ENCODE results near the gene TEX11.
"Not testable (repeated sequence)": the region's sequence is repeated elsewhere in the genome, so short reads cannot be mapped to it uniquely, and the experiment has no call there.

TEX11 gene

GRCh38 chrX:70711336-70711735 lies 197.2 kb downstream of the TEX11 start:
- H3K4me3 ChIP-seq; H3K9me3 ChIP-seq; DNase-seq (ENCODE audit: low spot score in 2 of 2); H3K4me1 ChIP-seq; in situ Hi-C loops (cut with MboI; ENCODE audit: low sequenced_read_pairs); H3K36me3 ChIP-seq (replicated peaks); H3K27me3 ChIP-seq (ENCODE audit: low read depth): not testable (repeated sequence)

- in situ Hi-C loops (cut with MboI; ENCODE audit: low sequenced_read_pairs), result no loop called here
- no peak for DNase-seq (ENCODE audit: low spot score in 2 of 2)
- H3K36me3 ChIP-seq (replicated peaks), result no peaks in the 10 kb centered on the region
Measured at GRCh38 chrX:70694339-70695122, 214.0 kb downstream of the TEX11 start.

GRCh38 chrX:70679455-70679854 lies 229.1 kb downstream of the TEX11 start:
- DNase-seq (ENCODE audit: low spot score in 2 of 2); H3K36me3 ChIP-seq (replicated peaks); H3K4me1 ChIP-seq; H3K27me3 ChIP-seq (ENCODE audit: low read depth); in situ Hi-C loops (cut with MboI; ENCODE audit: low sequenced_read_pairs); H3K4me3 ChIP-seq; H3K9me3 ChIP-seq: not testable (repeated sequence)

More at GRCh38 chrX:70694339-70695122, 214.0 kb downstream of the TEX11 start:
- peaks cover 3% of the 10 kb centered on the region; the same call in 1 of the 2 replicates for H3K27me3 ChIP-seq (ENCODE audit: low read depth)
- H3K9me3 ChIP-seq, result no peaks in the 10 kb centered on the region
- no peaks in the 10 kb centered on the region for H3K4me1 ChIP-seq
- H3K4me3 ChIP-seq, result no peak overlapping the region

GRCh38 chrX:70675284-70675683 lies 233.2 kb downstream of the TEX11 start:
- no peak for DNase-seq (ENCODE audit: low spot score in 2 of 2)
- no peaks in the 10 kb centered on the region for H3K4me1 ChIP-seq
- no peaks in the 10 kb centered on the region for H3K27me3 ChIP-seq (ENCODE audit: low read depth)

GRCh38 chrX:70672326-70672725 lies 236.2 kb downstream of the TEX11 start:
- H3K9me3 ChIP-seq, result no peaks in the 10 kb centered on the region
- no peak for DNase-seq (ENCODE audit: low spot score in 2 of 2)
- H3K27me3 ChIP-seq (ENCODE audit: low read depth), result peaks cover 2% of the 10 kb centered on the region; the same call in 1 of the 2 replicates
- no peaks in the 10 kb centered on the region for H3K36me3 ChIP-seq (replicated peaks)
- H3K4me3 ChIP-seq, result no peak overlapping the region
- in situ Hi-C loops (cut with MboI; ENCODE audit: low sequenced_read_pairs), result no loop called here
- no peaks in the 10 kb centered on the region for H3K4me1 ChIP-seq

More at GRCh38 chrX:70675284-70675683, 233.2 kb downstream of the TEX11 start:
- H3K9me3 ChIP-seq, result no peaks in the 10 kb centered on the region
- in situ Hi-C loops (cut with MboI; ENCODE audit: low sequenced_read_pairs), result no loop called here
- no peaks in the 10 kb centered on the region for H3K36me3 ChIP-seq (replicated peaks)
- H3K4me3 ChIP-seq, result no peak overlapping the region

- in situ Hi-C loops (cut with MboI; ENCODE audit: low sequenced_read_pairs), result loop anchor here (10.0 kb wide), 1 partner anchor 214 kb away; no protein-coding TSS in a partner anchor
- Histone ChIP-seq H3K36me3 (replicated peaks) (no peaks in the 10 kb centered on the region), H3K4me3 (no peak overlapping the region), H3K27me3 (ENCODE audit: low read depth) (peaks cover 6% of the 10 kb centered on the region), H3K9me3 (no peaks in the 10 kb centered on the region), H3K4me1 (no peaks in the 10 kb centered on the region)
- no peak for DNase-seq (ENCODE audit: low spot score in 2 of 2)
Measured at GRCh38 chrX:70669120-70669519, 239.4 kb downstream of the TEX11 start.

- peak; percentile 13 to 14 for DNase-seq (ENCODE audit: low spot score in 2 of 2)
- Histone ChIP-seq H3K4me3 (no peak overlapping the region), H3K36me3 (replicated peaks) (no peaks in the 10 kb centered on the region), H3K27me3 (ENCODE audit: low read depth) (peaks cover 23% of the 10 kb centered on the region), H3K4me1 (no peaks in the 10 kb centered on the region), H3K9me3 (no peaks in the 10 kb centered on the region)
- in situ Hi-C loops (cut with MboI; ENCODE audit: low sequenced_read_pairs), result loop anchor here (10.0 kb wide), 1 partner anchor 210 kb away; no protein-coding TSS in a partner anchor
Measured at GRCh38 chrX:70664726-70665125, 243.8 kb downstream of the TEX11 start.

GRCh38 chrX:70661124-70661523 lies 247.4 kb downstream of the TEX11 start:
- in situ Hi-C loops (cut with MboI; ENCODE audit: low sequenced_read_pairs), result loop anchor here (10.0 kb wide), 1 partner anchor 206 kb away; no protein-coding TSS in a partner anchor
- H3K4me3 ChIP-seq; H3K4me1 ChIP-seq; H3K36me3 ChIP-seq (replicated peaks); H3K9me3 ChIP-seq: not testable (repeated sequence)
- peak in 1 of 2 experiments; percentile 40 for DNase-seq (ENCODE audit: low spot score in 2 of 2)
- peaks cover 21% of the 10 kb centered on the region for H3K27me3 ChIP-seq (ENCODE audit: low read depth)

GRCh38 chrX:70657546-70657945 lies 251.0 kb downstream of the TEX11 start:
- in situ Hi-C loops (cut with MboI; ENCODE audit: low sequenced_read_pairs); H3K9me3 ChIP-seq; H3K4me1 ChIP-seq; H3K36me3 ChIP-seq (replicated peaks); H3K4me3 ChIP-seq; DNase-seq (ENCODE audit: low spot score in 2 of 2): not testable (repeated sequence)
- peaks cover 14% of the 10 kb centered on the region for H3K27me3 ChIP-seq (ENCODE audit: low read depth)

GRCh38 chrX:70656304-70656703 lies 252.2 kb downstream of the TEX11 start:
- DNase-seq (ENCODE audit: low spot score in 2 of 2), result no peak
- Histone ChIP-seq H3K27me3 (ENCODE audit: low read depth) (peaks cover 17% of the 10 kb centered on the region), H3K9me3 (no peaks in the 10 kb centered on the region), H3K36me3 (replicated peaks) (no peaks in the 10 kb centered on the region), H3K4me3 (no peak overlapping the region), H3K4me1 (no peaks in the 10 kb centered on the region)
- in situ Hi-C loops (cut with MboI; ENCODE audit: low sequenced_read_pairs), result no loop called here

GRCh38 chrX:70647910-70648309 lies 260.6 kb downstream of the TEX11 start:
- H3K9me3 ChIP-seq; H3K27me3 ChIP-seq (ENCODE audit: low read depth); H3K4me1 ChIP-seq; in situ Hi-C loops (cut with MboI; ENCODE audit: low sequenced_read_pairs); H3K36me3 ChIP-seq (replicated peaks); DNase-seq (ENCODE audit: low spot score in 2 of 2); H3K4me3 ChIP-seq: not testable (repeated sequence)

- Histone ChIP-seq H3K4me1 (no peaks in the 10 kb centered on the region), H3K9me3 (no peaks in the 10 kb centered on the region), H3K27me3 (ENCODE audit: low read depth) (no peaks in the 10 kb centered on the region), H3K36me3 (replicated peaks) (no peaks in the 10 kb centered on the region), H3K4me3 (no peak overlapping the region)
- in situ Hi-C loops (cut with MboI; ENCODE audit: low sequenced_read_pairs), result no loop called here
- DNase-seq (ENCODE audit: low spot score in 2 of 2), result no peak
Measured at GRCh38 chrX:70636218-70636617, 272.3 kb downstream of the TEX11 start.

- H3K27me3 ChIP-seq (ENCODE audit: low read depth), result no peaks in the 10 kb centered on the region
- no peaks in the 10 kb centered on the region for H3K4me1 ChIP-seq
- H3K9me3 ChIP-seq, result no peaks in the 10 kb centered on the region
- H3K4me3 ChIP-seq, result no peak overlapping the region
- in situ Hi-C loops (cut with MboI; ENCODE audit: low sequenced_read_pairs), result no loop called here
- no peak for DNase-seq (ENCODE audit: low spot score in 2 of 2)
- no peaks in the 10 kb centered on the region for H3K36me3 ChIP-seq (replicated peaks)
Measured at GRCh38 chrX:70635669-70636068, 272.8 kb downstream of the TEX11 start.

- Histone ChIP-seq H3K27me3 (ENCODE audit: low read depth) (no peaks in the 10 kb centered on the region), H3K4me1 (no peaks in the 10 kb centered on the region), H3K9me3 (no peaks in the 10 kb centered on the region), H3K4me3 (no peak overlapping the region), H3K36me3 (replicated peaks) (no peaks in the 10 kb centered on the region)
- in situ Hi-C loops (cut with MboI; ENCODE audit: low sequenced_read_pairs), result no loop called here
- DNase-seq (ENCODE audit: low spot score in 2 of 2), result no peak
Measured at GRCh38 chrX:70635227-70635626, 273.3 kb downstream of the TEX11 start.
